Kidney (tissue), 14 donors: ENCODE data around the gene METTL26. TPM values are rescaled to one million over a fixed set of nuclear protein-coding genes. Genes with fewer than 3 reads are reported as not detected.

ENCODE experiments used
- DNase-seq, 5 donors: peaks; one replicate each; pipeline ENCODE4 v3.0.0-alpha.2; 2013 to 2020
- FAIRE-seq: peaks from 2 replicates; lab custom pipeline; 2012; peaks lifted over from hg19 to GRCh38; lab: Jason Lieb, UNC
- H3K27ac ChIP-seq, 2 donors: one replicate each; pipeline ENCODE4 v1.7.0; 2013; ENCODE audit warnings: low read depth in 2 of 2, low read length in 2 of 2, inconsistent platforms in 1 of 2
- H3K27me3 ChIP-seq: one replicate; pipeline ENCODE4 v1.7.1; 2013; ENCODE audit warnings: low read length, inconsistent platforms; ENCODE audit not compliant: control insufficient read depth, insufficient read depth
- H3K36me3 ChIP-seq, 3 donors: one replicate each; pipeline versions ENCODE4 v1.7.0 to v1.7.1; 2013; ENCODE audit warnings: low read length in 3 of 3, control low read depth in 1 of 3, inconsistent platforms in 1 of 3; ENCODE audit not compliant: insufficient read depth in 3 of 3, control insufficient read depth in 2 of 3
- H3K4me1 ChIP-seq, 3 donors: one replicate each; pipeline versions ENCODE4 v1.7.0 to v1.7.1; 2013; ENCODE audit warnings: low read length in 3 of 3, inconsistent platforms in 1 of 3, low read depth in 1 of 3; ENCODE audit not compliant: control insufficient read depth in 2 of 3, insufficient read depth in 2 of 3
- H3K4me3 ChIP-seq, 3 donors: one replicate each; pipeline versions ENCODE4 v1.7.0 to v1.8.1; 2013; ENCODE audit warnings: low read length in 3 of 3, control low read depth in 1 of 3, inconsistent platforms in 1 of 3
- H3K9ac ChIP-seq, 3 donors: one replicate each; pipeline versions ENCODE4 v1.7.0 to v1.7.1; 2013; ENCODE audit warnings: low read length in 3 of 3, control low read depth in 1 of 3, inconsistent platforms in 1 of 3
- H3K9me3 ChIP-seq, 3 donors: one replicate each; pipeline versions ENCODE4 v1.7.0 to v1.7.1; 2013; ENCODE audit warnings: low read length in 3 of 3, control low read depth in 1 of 3, inconsistent platforms in 1 of 3; ENCODE audit not compliant: control insufficient read depth in 2 of 3, insufficient read depth in 1 of 3
- intact Hi-C: fragments of 100-400 bp; cut with DNase I; formaldehyde crosslinking; loops from one replicate; pipeline ENCODE4 v1.11.1; 2022
- polyA plus RNA-seq: library from polyadenylated mRNA; stranded (reverse); fragments of 350-450 nt; fragmentation: Illumina TruSeq; extraction: RNeasy Lipid Tissue Mini Kit (QIAGEN cat#74804); gene quantifications from one replicate; pipeline ENCODE4 v1.2.3, GENCODE V29; 2014; ENCODE audit warnings: low read depth, low replicate concordance; ENCODE audit not compliant: insufficient read depth
- total RNA-seq: library from RNA; stranded (reverse); fragmentation: NEBNext Ultra II Directional; extraction: Animal tissue kit (Norgen Biotek cat#: 25700); gene quantifications from one replicate; pipeline ENCODE4 v1.2.1, GENCODE V29; 2021
- TF ChIP-seq, protein P1 (sequence below): IDR thresholded peaks from 3 replicates; pipeline ENCODE4 v1.5.1; 2012; ENCODE audit warnings: mild to moderate bottlenecking, moderate library complexity, borderline replicate concordance; ENCODE audit not compliant: insufficient read depth; ENCODE audit errors: extremely low read depth
- donor health status: control.
- donor health status: control.
- donor health status: control.
- donor health status: control.
- donor health status: control.
- donor health status: DM: yes; HTN: yes; CAD: no.
- donor health status: Normal renal cell carcinoma (clear cell type).

METTL26 gene
- total and polyA plus RNA-seq, 2 donors from 2014 or later, result 44.2 to 183 TPM

DNA sequence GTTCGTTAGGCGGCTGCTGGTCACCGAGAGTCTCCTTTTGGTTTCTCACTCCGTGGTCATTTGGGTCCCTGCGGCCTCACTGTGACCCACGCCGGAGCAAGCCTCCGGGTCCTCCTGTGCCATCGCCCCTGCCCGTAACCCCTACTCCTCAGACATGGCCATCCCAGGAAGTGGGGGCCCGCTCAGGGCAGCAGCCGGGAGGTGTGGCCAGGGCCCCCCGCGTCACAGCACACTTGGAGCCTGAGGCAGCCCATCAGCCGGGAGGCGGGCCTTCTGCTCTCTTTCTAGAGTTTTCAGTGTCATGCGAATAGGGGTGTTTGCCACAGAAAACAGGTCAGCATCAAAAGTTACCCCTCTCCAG is 13.2 kb downstream of the METTL26 start:
- Histone ChIP-seq H3K27me3 (no peaks in the 10 kb centered on the region), H3K4me3 (no peak overlapping the region), H3K36me3 (peaks cover 0 to 6% (median 0%) of the 10 kb centered on the region in 3 donors), H3K9ac (no peak overlapping the region), H3K4me1 (no peaks in the 10 kb centered on the region), H3K9me3 (no peaks in the 10 kb centered on the region), H3K27ac (no peak overlapping the region)
- intact Hi-C loops, result no loop called here
- DNase-seq (peak in 1 of 5 donors; percentile 30), FAIRE-seq (no peak)
- TF ChIP-seq, protein P1, sequence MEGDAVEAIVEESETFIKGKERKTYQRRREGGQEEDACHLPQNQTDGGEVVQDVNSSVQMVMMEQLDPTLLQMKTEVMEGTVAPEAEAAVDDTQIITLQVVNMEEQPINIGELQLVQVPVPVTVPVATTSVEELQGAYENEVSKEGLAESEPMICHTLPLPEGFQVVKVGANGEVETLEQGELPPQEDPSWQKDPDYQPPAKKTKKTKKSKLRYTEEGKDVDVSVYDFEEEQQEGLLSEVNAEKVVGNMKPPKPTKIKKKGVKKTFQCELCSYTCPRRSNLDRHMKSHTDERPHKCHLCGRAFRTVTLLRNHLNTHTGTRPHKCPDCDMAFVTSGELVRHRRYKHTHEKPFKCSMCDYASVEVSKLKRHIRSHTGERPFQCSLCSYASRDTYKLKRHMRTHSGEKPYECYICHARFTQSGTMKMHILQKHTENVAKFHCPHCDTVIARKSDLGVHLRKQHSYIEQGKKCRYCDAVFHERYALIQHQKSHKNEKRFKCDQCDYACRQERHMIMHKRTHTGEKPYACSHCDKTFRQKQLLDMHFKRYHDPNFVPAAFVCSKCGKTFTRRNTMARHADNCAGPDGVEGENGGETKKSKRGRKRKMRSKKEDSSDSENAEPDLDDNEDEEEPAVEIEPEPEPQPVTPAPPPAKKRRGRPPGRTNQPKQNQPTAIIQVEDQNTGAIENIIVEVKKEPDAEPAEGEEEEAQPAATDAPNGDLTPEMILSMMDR, result no peak

DNA sequence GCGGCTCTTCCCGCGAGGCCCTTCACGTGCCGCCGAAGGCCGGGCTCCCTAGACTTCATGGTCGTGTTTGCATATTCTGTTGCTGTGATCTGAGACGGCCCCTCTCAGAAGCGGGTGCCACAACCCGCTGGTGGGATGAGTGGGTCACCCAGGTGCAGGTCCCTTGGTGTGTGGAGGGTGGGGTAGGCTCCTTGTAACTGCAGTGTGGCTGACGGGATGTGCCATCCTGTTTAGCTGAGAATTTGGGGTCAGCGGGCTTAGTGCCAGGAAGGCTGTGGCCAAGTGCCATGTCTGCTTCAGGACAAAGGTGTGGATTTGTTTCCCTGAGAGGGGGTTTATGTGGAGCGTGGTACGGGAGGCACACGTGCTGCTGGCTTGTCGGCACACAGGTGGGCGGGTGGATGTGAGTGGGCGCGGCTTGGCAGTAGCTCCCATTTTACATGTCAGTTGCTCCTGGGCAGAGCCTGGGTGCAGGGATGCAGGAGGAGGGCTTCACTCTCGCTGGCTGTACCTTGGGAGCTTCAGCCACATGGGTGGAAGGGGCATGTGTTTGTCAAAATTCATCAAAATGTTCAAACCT is 14.5 kb downstream of the METTL26 start:
- intact Hi-C loops, result no loop called here
- H3K27ac ChIP-seq, result no peak overlapping the region

DNA sequence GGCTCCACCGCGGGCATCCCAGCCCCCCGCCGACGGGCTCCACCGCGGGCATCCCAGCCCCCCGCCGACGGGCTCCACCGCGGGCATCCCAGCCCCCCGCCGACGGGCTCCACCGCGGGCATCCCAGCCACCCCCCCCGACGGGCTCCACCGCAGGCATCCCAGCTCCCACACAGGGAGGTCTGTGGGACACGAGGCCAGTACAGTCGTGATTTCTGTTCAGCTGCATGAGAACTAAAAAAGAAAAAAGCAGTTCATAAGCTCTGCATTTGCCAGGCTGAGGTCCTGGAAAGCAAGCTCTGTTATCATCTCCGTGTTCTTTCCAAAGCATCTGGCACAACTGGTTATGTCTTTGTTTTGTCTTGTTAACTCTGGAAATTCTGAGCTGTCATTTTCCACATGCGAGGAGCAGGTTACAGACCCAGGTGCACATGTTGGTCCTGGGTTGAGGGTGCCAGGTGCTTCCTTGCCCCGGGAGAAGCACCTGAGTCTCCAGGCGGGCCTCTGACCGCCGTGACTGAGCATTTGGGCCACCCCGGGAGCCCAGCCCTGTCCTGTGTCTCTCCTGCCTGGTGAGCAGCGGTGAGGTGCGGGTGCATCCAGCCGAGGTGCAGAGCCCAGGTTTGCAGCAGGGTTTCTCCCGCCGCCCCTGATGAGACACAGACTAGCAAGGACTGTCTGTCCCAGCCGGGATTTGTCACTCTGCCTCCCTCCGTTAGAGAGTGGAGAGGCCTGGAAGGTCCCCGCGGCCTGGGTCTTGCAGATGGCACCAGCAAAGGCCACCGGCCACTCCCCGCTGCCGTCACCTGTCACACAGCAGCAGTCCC is 15.2 kb downstream of the METTL26 start:
- no peak overlapping the region for H3K27ac ChIP-seq
- peak in 1 of 5 donors; percentile 37 for DNase-seq
- H3K9ac ChIP-seq, result no peak overlapping the region
- H3K9me3 ChIP-seq, result no peaks in the 10 kb centered on the region
- no peak overlapping the region for H3K4me3 ChIP-seq
- H3K36me3 ChIP-seq, result no peaks in the 10 kb centered on the region
- no peaks in the 10 kb centered on the region for H3K4me1 ChIP-seq
- no peaks in the 10 kb centered on the region for H3K27me3 ChIP-seq
- TF ChIP-seq, protein P1, result no peak
- no peak for FAIRE-seq
- intact Hi-C loops, result no loop called here

More for the DNA sequence above, 14.5 kb downstream of the METTL26 start:
- H3K4me1 ChIP-seq, result no peaks in the 10 kb centered on the region
- TF ChIP-seq, protein P1, result no peak
- no peaks in the 10 kb centered on the region for H3K27me3 ChIP-seq
- no peak overlapping the region for H3K9ac ChIP-seq
- FAIRE-seq, result no peak
- no peaks in the 10 kb centered on the region for H3K36me3 ChIP-seq
- no peak overlapping the region for H3K4me3 ChIP-seq
- H3K9me3 ChIP-seq, result no peaks in the 10 kb centered on the region
- peak in 1 of 5 donors; percentile 43 for DNase-seq
